ENCODE measurements around the gene LILRA6. TPM values are rescaled to one million over a fixed set of nuclear protein-coding genes. Genes with fewer than 3 reads are reported as not detected.
"Not testable (repeated sequence)": the region's sequence is repeated elsewhere in the genome, so short reads cannot be mapped to it uniquely, and the experiment has no call there.

LILRA6 gene
- total RNA-seq, 1 donor from 2014 or later, result 1.5 TPM

GRCh38 chr19:54275951-54276350, 33.4 kb upstream of the LILRA6 start:
- DNase-seq (ENCODE audit: extremely low spot score in 2 of 2), result no peak
- no peaks in the 10 kb centered on the region for H3K27me3 ChIP-seq
- TF ChIP-seq POLR2AphosphoS5 (IDR thresholded peaks at IDR 0.05; ENCODE audit: insufficient read depth in 1 of 2, low read depth in 1 of 2) (no peak), CTCF (IDR thresholded peaks at IDR 0.05) (no peak), POLR2A (IDR thresholded peaks at IDR 0.05) (no peak)
- no peak overlapping the region for H3K4me3 ChIP-seq
- no peak overlapping the region for H3K27ac ChIP-seq
- no peaks in the 10 kb centered on the region for H3K4me1 ChIP-seq
- no peaks in the 10 kb centered on the region for H3K36me3 ChIP-seq
- H3K9me3 ChIP-seq, result no peaks in the 10 kb centered on the region
- intact Hi-C loops (cut with DNase I), result no loop called here

DNA sequence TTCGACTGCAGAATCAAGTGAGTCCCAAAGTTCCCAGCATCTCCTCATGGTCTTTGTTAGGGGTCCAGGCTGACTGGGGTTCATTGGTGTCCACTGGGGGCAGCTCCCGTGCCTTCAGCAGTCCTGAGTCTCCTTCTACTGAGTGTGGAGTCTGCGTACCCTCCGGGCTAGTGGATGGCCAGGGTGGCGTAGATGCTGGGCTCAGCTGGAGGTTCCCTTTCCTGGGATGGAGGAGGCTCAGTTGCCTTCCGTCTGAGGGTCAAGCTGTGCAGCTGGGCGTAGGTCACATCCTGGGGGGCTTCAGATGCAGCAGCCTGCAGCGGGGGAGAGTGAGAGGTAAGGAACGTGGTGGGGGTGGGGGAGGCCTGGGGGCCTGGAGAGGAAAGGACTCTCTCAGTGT, 31.9 kb upstream of the LILRA6 start:
- H3K9me3 ChIP-seq; H3K27ac ChIP-seq; H3K4me1 ChIP-seq; DNase-seq (ENCODE audit: extremely low spot score in 2 of 2); H3K4me3 ChIP-seq; H3K36me3 ChIP-seq; H3K27me3 ChIP-seq: not testable (repeated sequence)
- intact Hi-C loops (cut with DNase I), result loop anchor here (5.0 kb wide), 1 partner anchor 287 kb away; no protein-coding TSS in a partner anchor

GRCh38 chr19:54273821-54274220, 31.2 kb upstream of the LILRA6 start:
- no peaks in the 10 kb centered on the region for H3K9me3 ChIP-seq
- H3K4me1 ChIP-seq, result no peaks in the 10 kb centered on the region
- DNase-seq (ENCODE audit: extremely low spot score in 2 of 2), result no peak
- TF ChIP-seq POLR2AphosphoS5 (IDR thresholded peaks at IDR 0.05; ENCODE audit: insufficient read depth in 1 of 2, low read depth in 1 of 2) (no peak), CTCF (IDR thresholded peaks at IDR 0.05) (no peak), POLR2A (IDR thresholded peaks at IDR 0.05) (no peak)
- H3K27me3 ChIP-seq, result no peaks in the 10 kb centered on the region
- no peak overlapping the region for H3K4me3 ChIP-seq
- intact Hi-C loops (cut with DNase I), result loop anchor here (5.0 kb wide), 1 partner anchor 287 kb away; no protein-coding TSS in a partner anchor
- H3K36me3 ChIP-seq, result no peaks in the 10 kb centered on the region
- no peak overlapping the region for H3K27ac ChIP-seq

GRCh38 chr19:54272181-54272580, 29.6 kb upstream of the LILRA6 start:
- not testable (repeated sequence) for H3K36me3 ChIP-seq; H3K4me1 ChIP-seq; H3K27ac ChIP-seq; H3K9me3 ChIP-seq; H3K4me3 ChIP-seq; H3K27me3 ChIP-seq; DNase-seq (ENCODE audit: extremely low spot score in 2 of 2)
- intact Hi-C loops (cut with DNase I), result loop anchor here (5.0 kb wide), 1 partner anchor 285 kb away; no protein-coding TSS in a partner anchor

- H3K4me1 ChIP-seq; H3K4me3 ChIP-seq; DNase-seq (ENCODE audit: extremely low spot score in 2 of 2); H3K9me3 ChIP-seq; H3K27me3 ChIP-seq; H3K27ac ChIP-seq; H3K36me3 ChIP-seq: not testable (repeated sequence)
- intact Hi-C loops (cut with DNase I), result loop anchor here (5.0 kb wide), 1 partner anchor 284 kb away; no protein-coding TSS in a partner anchor
Measured at GRCh38 chr19:54271587-54271986, 29.0 kb upstream of the LILRA6 start.

DNA sequence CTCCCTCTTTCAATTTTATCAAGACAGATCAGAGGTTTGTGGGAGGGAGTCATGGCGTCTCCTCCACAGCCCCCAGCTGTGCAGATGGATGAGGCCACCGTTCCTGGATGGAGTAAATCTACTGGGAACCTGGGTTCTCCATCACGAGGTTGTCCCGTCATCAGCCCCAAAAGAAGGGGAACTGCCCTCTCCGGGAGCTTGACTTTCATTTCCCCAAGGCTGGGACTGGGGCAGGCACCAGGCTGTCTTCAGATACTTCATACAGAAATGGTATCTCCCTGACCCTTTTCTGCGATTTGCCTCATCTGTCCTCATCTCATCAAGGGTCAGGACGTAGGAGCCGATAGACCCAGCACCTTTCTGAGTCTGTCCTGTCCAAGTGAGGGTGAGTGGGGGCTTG, 28.5 kb upstream of the LILRA6 start:
- intact Hi-C loops (cut with DNase I), result loop anchor here (5.0 kb wide), 1 partner anchor 284 kb away; no protein-coding TSS in a partner anchor
- TF ChIP-seq POLR2AphosphoS5 (IDR thresholded peaks at IDR 0.05; ENCODE audit: insufficient read depth in 1 of 2, low read depth in 1 of 2), result no peak
- H3K4me3 ChIP-seq, result no peak overlapping the region
- no peak for DNase-seq (ENCODE audit: extremely low spot score in 2 of 2)
- no peaks in the 10 kb centered on the region for H3K4me1 ChIP-seq
- no peaks in the 10 kb centered on the region for H3K27me3 ChIP-seq
- H3K27ac ChIP-seq, result no peak overlapping the region
- no peaks in the 10 kb centered on the region for H3K36me3 ChIP-seq
- no peaks in the 10 kb centered on the region for H3K9me3 ChIP-seq

DNA sequence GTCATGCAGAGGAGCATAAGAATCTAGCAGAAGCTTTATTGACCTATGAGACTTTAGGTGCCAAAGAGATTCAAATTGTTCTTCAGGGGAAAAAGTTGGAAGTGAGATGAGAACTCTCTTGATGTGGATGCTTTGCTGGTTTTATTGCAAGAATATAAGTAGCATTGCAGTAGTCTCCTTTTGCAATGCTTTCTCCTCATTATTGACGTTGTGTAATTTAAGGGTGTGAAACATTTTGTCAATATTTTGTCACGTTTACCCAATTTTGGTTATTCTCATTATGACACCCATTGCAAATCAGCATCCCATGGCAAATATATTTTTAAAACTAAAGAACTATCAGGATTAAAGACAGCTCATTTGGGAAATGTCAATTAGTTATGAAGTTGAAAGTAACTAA, 26.3 kb upstream of the LILRA6 start:
- no peak for DNase-seq (ENCODE audit: extremely low spot score in 2 of 2)
- no peaks in the 10 kb centered on the region for H3K36me3 ChIP-seq
- intact Hi-C loops (cut with DNase I), result no loop called here
- H3K27ac ChIP-seq, result no peak overlapping the region
- H3K27me3 ChIP-seq, result no peaks in the 10 kb centered on the region
- H3K4me1 ChIP-seq, result no peaks in the 10 kb centered on the region
- no peak overlapping the region for H3K4me3 ChIP-seq
- no peaks in the 10 kb centered on the region for H3K9me3 ChIP-seq
- TF ChIP-seq POLR2AphosphoS5 (IDR thresholded peaks at IDR 0.05; ENCODE audit: insufficient read depth in 1 of 2, low read depth in 1 of 2) (no peak), CTCF (IDR thresholded peaks at IDR 0.05) (no peak), POLR2A (IDR thresholded peaks at IDR 0.05) (no peak)

Measured in vagina (tissue), 2 donors.